ENCODE data around the gene COPS6.

Gene COPS6

GRCh38 chr7:100101016-100101862, 12.5 kb downstream of the COPS6 start, which contains the start of the genes AP4M1 and MCM7:
AP4M1 (plus strand) TSS chr7:100101643; CDS start chr7:100101715, 72 bp downstream.
MCM7 (minus strand) TSS chr7:100101397; CDS start chr7:100101294, 103 bp downstream.
- peak; percentile 100 for DNase-seq (ENCODE audit: low read depth, low spot score)

- peak; percentile 93 for DNase-seq (ENCODE audit: low read depth, low spot score)
Measured at GRCh38 chr7:100102950-100103840, 14.4 kb downstream of the COPS6 start.

- no peak for DNase-seq (ENCODE audit: low read depth, low spot score)
Measured at GRCh38 chr7:100105534-100105933, 16.8 kb downstream of the COPS6 start.

GRCh38 chr7:100106633-100107032, 17.9 kb downstream of the COPS6 start:
- DNase-seq (ENCODE audit: low read depth, low spot score) = no peak

- DNase-seq (ENCODE audit: low read depth, low spot score) = no peak
Measured at GRCh38 chr7:100107125-100107737, 18.5 kb downstream of the COPS6 start.

- DNase-seq (ENCODE audit: low read depth, low spot score) = no peak
Measured at GRCh38 chr7:100107890-100108289, 19.1 kb downstream of the COPS6 start.

GRCh38 chr7:100109521-100110163, 20.9 kb downstream of the COPS6 start:
- no peak for DNase-seq (ENCODE audit: low read depth, low spot score)

- no peak for DNase-seq (ENCODE audit: low read depth, low spot score)
Measured at GRCh38 chr7:100111156-100111555, 22.4 kb downstream of the COPS6 start.

- DNase-seq (ENCODE audit: low read depth, low spot score) = no peak
Measured at GRCh38 chr7:100111914-100112313, 23.1 kb downstream of the COPS6 start.

- DNase-seq (ENCODE audit: low read depth, low spot score) = no peak
Measured at GRCh38 chr7:100115026-100115425, 26.3 kb downstream of the COPS6 start.

GRCh38 chr7:100118388-100119071, 29.8 kb downstream of the COPS6 start:
- no peak for DNase-seq (ENCODE audit: low read depth, low spot score)

- DNase-seq (ENCODE audit: low read depth, low spot score) = peak; percentile 97
Measured at GRCh38 chr7:100119072-100119969, 30.6 kb downstream of the COPS6 start, which contains the start of the genes CNPY4 and TAF6. CNPY4 (plus strand) TSS chr7:100119634; CDS start chr7:100119745, 111 bp downstream. TAF6 (minus strand) TSS chr7:100119358; CDS start chr7:100114209, 5,149 bp downstream.

GRCh38 chr7:100119970-100120732, 31.4 kb downstream of the COPS6 start:
- peak; percentile 76 for DNase-seq (ENCODE audit: low read depth, low spot score)

GRCh38 chr7:100120733-100121036, 31.9 kb downstream of the COPS6 start:
- DNase-seq (ENCODE audit: low read depth, low spot score) = no peak

GRCh38 chr7:100122067-100122466, 33.3 kb downstream of the COPS6 start:
- no peak for DNase-seq (ENCODE audit: low read depth, low spot score)

GRCh38 chr7:100122568-100122967, 33.8 kb downstream of the COPS6 start:
- no peak for DNase-seq (ENCODE audit: low read depth, low spot score)

GRCh38 chr7:100124301-100125230, 35.8 kb downstream of the COPS6 start:
- DNase-seq (ENCODE audit: low read depth, low spot score) = no peak

All from astrocyte of the hippocampus (primary cell).